HG03439 (cell line): ENCODE results near the gene WASHC4.
"Not testable (repeated sequence)": the region's sequence is repeated elsewhere in the genome, so short reads cannot be mapped to it uniquely, and the experiment has no call there.

Experiments used
- ATAC-seq: cut with Tn5 transposase; IDR thresholded peaks from one replicate; pipeline ENCODE4 v1.9.1; 2021; ENCODE audit warnings: mild to moderate bottlenecking, moderate library complexity; ENCODE audit not compliant: unreplicated experiment

WASHC4 gene

DNA sequence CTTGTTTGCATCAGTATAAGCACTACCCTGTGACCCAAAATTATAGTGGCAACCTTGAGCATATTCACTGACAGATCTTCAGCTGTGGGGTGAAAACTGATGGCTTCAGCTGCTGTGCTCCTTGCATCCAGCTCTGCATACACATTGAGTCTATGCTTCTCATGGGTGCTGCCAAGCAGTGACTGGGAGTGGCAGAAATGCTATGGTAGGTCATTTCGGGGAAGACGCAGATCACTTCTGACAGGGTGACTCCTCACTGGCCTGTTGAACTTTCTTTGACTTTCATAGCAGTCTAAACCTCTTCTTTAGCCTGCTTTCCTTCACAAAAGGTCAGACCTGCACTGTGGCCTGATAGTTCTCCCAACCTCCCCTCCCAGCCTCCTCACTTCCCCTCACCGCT is 17.7 kb upstream of the WASHC4 start:
- ATAC-seq, result no peak

DNA sequence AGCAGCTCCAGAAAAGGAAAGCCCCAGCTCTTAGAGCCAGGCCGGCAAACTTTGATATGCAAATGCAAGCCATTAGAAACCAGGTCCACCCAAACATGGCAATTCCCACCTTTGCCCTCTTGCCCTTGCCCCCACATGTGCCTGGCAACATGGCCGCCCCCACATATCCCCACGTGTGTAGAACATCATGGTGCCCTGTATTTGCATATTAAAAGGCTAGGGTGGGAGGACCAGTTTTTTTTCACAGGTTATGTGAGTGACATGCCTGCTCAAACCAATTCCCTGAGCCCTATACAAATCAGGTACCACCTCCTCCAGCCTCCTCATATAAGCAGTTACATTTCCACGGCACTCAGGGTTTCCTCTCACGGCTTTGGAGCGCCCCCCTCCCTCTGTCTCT is 17.2 kb upstream of the WASHC4 start:
- ATAC-seq, result no peak

DNA sequence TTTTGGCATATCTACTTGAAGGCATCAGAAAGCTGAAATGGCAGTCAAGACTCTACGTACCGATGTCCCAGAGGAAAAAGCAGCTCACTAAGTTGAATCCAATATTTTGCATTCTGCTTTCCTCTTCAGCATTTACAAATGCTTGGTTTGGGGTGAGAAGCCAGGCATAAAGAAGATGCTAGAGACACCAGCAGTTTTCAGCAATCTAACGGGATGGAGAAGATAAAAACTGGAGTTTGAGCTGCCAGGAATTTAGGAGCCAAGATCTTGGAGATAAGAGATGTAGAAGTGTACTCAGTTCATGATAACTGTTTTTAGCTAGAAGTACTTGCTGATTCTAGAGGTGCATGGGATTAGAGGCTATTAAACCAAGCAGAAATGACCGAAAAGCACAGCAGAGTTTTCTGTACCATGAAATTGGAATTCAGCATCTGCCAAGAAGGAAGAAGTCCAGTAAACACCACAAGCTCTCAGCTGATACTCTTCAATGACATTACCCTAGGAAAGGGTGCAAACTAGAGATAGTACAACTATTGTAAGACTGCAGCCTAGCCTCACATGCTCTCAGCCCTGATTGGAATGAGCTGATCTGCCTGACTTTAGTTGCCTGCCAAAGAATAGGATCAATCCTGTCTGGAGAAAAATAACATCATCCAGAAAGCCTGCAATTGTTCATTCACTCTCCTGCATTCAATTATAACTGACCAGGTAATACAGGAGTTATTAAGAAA is 15.9 kb upstream of the WASHC4 start:
- no peak for ATAC-seq

GRCh38 chr12:105092336-105092735 is 15.2 kb upstream of the WASHC4 start:
- ATAC-seq, result no peak

- not testable (repeated sequence) for ATAC-seq
Measured at GRCh38 chr12:105095338-105095737, 12.2 kb upstream of the WASHC4 start.

DNA sequence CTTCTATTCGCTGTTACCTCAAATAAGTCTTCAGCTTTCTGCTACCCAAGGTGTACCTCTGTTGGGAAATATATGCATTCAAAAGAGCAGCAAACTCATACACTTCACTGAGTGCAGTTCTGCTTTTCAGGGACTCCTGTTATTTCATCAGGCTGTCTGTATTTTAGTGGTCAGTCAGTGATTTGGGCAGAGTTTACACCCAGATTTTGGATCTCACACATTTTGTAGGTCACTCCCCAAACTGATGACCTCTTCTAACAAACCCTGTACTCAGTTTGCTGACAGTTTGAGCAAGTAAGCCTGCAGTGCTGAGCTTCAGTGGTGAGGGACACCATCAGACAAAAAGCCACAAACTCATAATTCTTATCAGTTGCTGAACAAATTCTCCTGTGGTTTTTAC is 8.2 kb upstream of the WASHC4 start:
- no peak for ATAC-seq

DNA sequence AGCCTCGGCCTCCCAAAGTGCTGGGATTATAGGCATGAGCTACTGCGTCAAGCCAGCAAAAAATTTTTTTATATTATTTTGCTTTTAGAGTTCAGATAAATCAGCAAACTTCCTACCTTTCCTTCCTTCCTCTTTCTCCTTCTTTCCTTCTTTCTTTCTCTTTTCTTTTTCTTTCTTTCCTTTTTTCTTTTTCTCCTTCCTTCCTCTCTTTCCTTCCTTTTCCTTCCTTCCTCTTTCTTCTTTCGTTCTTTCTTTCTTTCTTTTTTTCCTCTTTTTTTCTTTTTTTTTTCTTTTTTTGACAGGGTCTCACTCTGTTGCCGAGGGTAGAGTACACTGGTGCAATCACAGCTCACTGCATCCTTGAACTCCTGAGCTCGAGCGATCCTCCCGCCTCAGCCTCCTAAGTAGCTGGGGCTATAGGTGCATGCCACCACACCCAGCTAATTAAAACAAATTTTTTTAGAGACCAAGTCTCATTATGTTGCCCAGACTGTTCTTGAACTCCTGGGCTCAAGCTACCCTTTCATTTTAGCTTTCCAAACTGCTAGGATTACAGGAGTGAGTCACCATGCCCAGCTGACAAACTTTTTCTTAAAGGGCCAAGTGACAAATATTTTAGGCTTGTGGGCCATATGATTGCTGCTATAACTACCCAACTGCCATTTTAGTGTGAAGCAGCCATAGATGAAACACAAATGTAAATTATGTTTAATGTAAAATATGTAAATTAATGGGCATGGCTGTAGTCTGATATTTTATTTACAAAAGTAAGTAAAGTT is 7.1 kb upstream of the WASHC4 start:
- ATAC-seq, result no peak

DNA sequence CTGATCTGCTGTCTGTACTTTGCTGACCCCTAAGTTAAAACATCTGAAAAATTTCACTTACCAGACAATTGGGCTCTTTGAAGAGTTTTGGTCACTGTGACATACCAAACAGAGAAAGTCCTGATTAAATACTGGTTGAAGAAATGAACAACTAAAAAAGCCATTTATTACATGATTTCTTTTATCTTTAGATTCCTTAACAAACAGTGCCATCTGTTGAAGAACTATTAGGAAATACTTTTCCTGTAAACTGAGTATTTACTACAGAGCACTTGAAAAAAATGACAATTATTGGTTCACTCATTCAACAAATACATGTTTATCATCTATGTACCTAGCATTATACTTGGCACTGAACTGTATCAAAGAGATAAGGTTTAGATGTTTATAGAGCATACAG is 6.5 kb upstream of the WASHC4 start:
- no peak for ATAC-seq

- ATAC-seq, result no peak
Measured at GRCh38 chr12:105102673-105103072, 4.9 kb upstream of the WASHC4 start.

- no peak for ATAC-seq
Measured at GRCh38 chr12:105104762-105105161, 2.8 kb upstream of the WASHC4 start.

DNA sequence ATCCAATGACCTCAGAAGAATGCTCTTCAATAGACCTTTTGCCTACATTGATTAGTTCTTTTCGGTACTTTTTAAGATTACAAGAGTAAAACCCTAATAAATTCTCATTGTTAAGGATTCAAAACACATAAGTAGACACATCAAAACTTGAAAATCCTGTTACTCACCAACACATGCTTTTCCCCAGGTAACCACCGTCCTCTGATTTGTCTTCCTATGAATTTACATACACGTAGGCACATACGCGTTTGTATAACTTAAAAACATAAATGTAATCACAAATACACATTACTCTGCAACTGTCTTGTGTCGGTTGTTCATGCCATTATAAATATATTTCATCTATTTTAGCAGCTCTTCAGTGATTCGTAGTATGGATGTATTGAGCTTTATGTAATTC is 910 bp upstream of the WASHC4 start:
- ATAC-seq, result no peak

DNA sequence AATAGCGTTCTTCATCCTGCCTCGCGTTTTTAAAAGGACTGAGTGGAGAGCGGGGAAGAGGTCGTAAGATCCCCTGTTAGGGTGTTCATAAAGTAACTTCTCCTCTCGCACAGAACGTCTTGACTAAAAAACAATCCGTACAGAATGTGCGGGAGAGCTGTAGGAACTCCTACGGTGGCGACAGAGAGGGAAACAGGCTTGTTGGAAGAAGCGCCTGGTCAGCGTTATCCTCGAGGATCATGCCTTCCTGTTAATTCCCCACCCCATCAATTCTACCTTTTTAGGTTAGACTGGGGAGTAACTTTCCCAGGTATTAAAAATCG is 399 bp upstream of the WASHC4 start:
- ATAC-seq, result peak; percentile 14

- peak; percentile 23 for ATAC-seq
Measured at GRCh38 chr12:105109465-105110212, 2.1 kb downstream of the WASHC4 start.

DNA sequence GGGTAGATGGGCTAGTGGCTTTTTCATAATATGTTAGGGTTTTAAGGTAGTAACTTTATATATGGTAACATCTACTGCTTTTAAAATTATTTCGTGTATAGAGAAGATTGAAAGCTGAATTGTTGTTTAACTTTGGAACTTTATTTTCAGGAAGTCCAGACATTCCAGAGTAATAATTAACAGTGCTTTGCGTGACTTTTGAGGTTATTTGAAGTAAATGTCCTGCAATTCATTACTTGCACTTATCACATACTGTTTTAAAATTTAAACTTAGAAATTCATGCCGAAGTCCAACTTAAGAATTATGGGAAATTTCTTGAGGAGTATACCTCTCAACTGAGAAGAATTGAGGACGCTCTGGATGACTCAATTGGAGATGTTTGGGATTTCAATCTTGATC is 3.3 kb downstream of the WASHC4 start:
- ATAC-seq, result no peak

GRCh38 chr12:105113094-105113493 is 5.6 kb downstream of the WASHC4 start:
- ATAC-seq, result no peak

- no peak for ATAC-seq
Measured at GRCh38 chr12:105116969-105117368, 9.4 kb downstream of the WASHC4 start.

DNA sequence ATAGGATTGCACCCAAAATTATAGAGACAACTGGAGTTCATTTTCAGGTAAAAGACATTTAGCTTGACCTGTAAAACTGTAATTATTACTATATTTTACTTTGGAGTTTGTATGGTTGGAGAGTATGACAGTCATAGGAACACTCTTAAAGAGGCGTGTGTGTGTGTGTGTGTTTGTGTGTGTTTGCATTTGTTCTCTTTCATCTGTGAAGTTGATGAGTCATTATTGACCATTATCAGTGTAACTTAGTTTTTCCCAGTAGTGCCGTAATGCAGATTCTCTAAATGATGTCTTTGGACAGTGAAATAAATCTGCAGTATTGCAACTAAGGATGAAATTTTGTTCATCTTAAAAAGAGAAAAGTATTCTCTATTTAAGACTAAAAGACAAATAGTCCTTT is 13.0 kb downstream of the WASHC4 start:
- ATAC-seq, result no peak

- no peak for ATAC-seq
Measured at GRCh38 chr12:105138248-105138647, 30.7 kb downstream of the WASHC4 start.

DNA sequence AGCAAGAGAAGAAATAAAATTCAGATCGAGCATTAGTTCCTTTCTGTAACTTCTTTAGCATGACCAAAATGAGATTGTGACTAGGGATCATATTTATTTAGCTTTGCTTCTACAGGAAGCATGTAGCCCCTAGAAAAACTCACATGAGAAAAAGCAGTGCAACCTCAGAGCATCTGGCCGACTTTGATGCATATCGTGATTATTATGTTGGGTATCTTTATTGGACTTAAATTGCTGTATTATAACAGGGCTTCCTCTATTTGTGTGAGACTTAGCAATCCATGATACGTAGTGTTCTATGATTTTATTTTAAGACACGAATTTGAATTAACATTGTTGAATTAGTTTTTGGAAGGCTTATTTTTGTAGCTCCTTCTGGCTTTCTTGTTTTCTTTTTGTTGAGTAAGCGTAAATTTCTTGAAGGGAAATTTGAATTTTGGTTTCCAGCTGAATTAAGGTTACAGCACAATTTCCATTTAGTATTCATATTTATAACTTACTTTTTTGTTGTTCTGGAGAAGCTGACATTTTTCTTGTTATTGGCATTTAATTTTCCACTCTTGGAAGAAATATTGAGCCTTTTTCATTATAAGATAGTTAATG is 33.9 kb downstream of the WASHC4 start:
- ATAC-seq, result no peak

- no peak for ATAC-seq
Measured at GRCh38 chr12:105142259-105142658, 34.7 kb downstream of the WASHC4 start.

- ATAC-seq, result no peak
Measured at GRCh38 chr12:105156260-105156659, 48.7 kb downstream of the WASHC4 start.

GRCh38 chr12:105157606-105158005 is 50.1 kb downstream of the WASHC4 start:
- no peak for ATAC-seq
